ENCODE data around the gene GLP2R.

DNA sequence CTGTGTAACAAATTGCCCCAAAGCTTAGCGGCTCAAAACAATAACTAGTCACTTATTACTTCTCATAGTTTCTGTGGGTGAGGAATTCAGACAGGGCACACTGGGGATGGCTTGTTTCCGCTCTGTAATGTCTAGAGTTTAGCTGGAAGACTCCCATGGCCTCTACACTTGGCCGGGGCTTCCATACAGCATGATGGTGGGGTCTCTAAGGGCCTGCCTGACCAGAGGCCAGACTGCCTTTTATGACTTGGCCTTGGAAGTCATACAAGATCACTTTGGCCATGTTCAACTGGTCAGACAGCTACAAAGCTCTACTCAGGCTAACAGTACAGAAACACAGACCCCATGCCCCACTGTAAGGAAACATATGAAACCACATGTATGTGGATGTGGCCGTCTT is 8.2 kb downstream of the GLP2R start:
- no peak for TF ChIP-seq SIN3A (IDR thresholded peaks at IDR 0.05; ENCODE audit: borderline replicate concordance, insufficient read depth, low read length)
- TF ChIP-seq POLR2AphosphoS5 (IDR thresholded peaks at IDR 0.05; ENCODE audit: low read depth, low read length): no peak
- TF ChIP-seq, protein P1, sequence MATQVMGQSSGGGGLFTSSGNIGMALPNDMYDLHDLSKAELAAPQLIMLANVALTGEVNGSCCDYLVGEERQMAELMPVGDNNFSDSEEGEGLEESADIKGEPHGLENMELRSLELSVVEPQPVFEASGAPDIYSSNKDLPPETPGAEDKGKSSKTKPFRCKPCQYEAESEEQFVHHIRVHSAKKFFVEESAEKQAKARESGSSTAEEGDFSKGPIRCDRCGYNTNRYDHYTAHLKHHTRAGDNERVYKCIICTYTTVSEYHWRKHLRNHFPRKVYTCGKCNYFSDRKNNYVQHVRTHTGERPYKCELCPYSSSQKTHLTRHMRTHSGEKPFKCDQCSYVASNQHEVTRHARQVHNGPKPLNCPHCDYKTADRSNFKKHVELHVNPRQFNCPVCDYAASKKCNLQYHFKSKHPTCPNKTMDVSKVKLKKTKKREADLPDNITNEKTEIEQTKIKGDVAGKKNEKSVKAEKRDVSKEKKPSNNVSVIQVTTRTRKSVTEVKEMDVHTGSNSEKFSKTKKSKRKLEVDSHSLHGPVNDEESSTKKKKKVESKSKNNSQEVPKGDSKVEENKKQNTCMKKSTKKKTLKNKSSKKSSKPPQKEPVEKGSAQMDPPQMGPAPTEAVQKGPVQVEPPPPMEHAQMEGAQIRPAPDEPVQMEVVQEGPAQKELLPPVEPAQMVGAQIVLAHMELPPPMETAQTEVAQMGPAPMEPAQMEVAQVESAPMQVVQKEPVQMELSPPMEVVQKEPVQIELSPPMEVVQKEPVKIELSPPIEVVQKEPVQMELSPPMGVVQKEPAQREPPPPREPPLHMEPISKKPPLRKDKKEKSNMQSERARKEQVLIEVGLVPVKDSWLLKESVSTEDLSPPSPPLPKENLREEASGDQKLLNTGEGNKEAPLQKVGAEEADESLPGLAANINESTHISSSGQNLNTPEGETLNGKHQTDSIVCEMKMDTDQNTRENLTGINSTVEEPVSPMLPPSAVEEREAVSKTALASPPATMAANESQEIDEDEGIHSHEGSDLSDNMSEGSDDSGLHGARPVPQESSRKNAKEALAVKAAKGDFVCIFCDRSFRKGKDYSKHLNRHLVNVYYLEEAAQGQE (IDR thresholded peaks at IDR 0.05; ENCODE audit: insufficient read depth in 1 of 2, low read depth in 2 of 2, low read length in 2 of 2): no peak

Data from PFSK-1 (cell line).